Large intestine (tissue), 3 donors: ENCODE results near the gene TRIM27. TPM values are rescaled to one million over a fixed set of nuclear protein-coding genes. Genes with fewer than 3 reads are reported as not detected.
"Not testable (repeated sequence)": the region's sequence is repeated elsewhere in the genome, so short reads cannot be mapped to it uniquely, and the experiment has no call there.

ENCODE experiments used
- DNase-seq, 2 donors: peaks; one replicate each; pipeline versions ENCODE4 v3.0.0 to v3.0.0-alpha.2; 2013
- H3K27ac ChIP-seq: one replicate; pipeline ENCODE4 v1.5.1; 2013; ENCODE audit warnings: low read length
- H3K27me3 ChIP-seq: 2 replicates; pipeline ENCODE4 v1.6.1; 2013; ENCODE audit warnings: low read length; ENCODE audit not compliant: control insufficient read depth, insufficient read depth
- H3K36me3 ChIP-seq: 2 replicates; pipeline ENCODE4 v1.6.1; 2013; ENCODE audit warnings: low read length; ENCODE audit not compliant: control insufficient read depth, insufficient read depth
- H3K4me1 ChIP-seq: one replicate; pipeline ENCODE4 v1.6.1; 2013; ENCODE audit warnings: low read length; ENCODE audit not compliant: control insufficient read depth, insufficient read depth
- H3K4me3 ChIP-seq: one replicate; pipeline ENCODE4 v1.5.1; 2013; ENCODE audit warnings: low read length
- H3K9me3 ChIP-seq: one replicate; pipeline ENCODE4 v1.6.1; 2013; ENCODE audit warnings: mild to moderate bottlenecking, low read depth, low read length, moderate library complexity; ENCODE audit not compliant: control insufficient read depth
- WGBS: methylation state at CpG from one replicate; pipeline ENCODE4 v1.1.5; 2013; ENCODE audit warnings: low lambda C conversion rate; ENCODE audit not compliant: insufficient coverage; 5-methylcytosine and 5-hydroxymethylcytosine counted together
- polyA plus RNA-seq: library from polyadenylated mRNA; unstranded; fragments of 120-200 nt; gene quantifications from one replicate; pipeline ENCODE4 v1.2.1, GENCODE V29; 2013

The TRIM27 gene
- polyA plus RNA-seq, 1 donor, result 72.9 TPM

DNA sequence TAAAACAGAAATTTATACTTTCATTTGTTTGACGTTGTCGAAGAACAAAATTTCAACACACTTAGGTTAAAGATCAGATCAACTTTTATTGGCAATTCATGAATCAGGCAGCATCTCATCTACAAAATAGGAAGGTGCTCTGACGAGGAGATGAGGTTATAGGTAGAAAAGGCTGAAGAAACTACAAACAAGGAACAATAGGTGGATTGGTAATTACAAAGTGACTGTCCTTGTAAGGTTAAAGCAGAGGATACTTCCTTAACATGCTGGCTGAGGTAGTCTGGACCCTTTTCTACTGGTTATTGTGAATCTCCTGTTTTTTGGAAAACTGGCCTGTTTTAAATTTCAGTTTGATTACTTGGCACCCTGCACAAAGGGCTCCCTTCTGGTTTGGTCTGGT lies 32.5 kb upstream of the TRIM27 start:
- DNase-seq, result no peak
- WGBS, result 88% methylated on average over 2 of the region's 3 CpGs
- Histone ChIP-seq H3K9me3 (no peaks in the 10 kb centered on the region), H3K4me1 (no peaks in the 10 kb centered on the region), H3K36me3 (no peaks in the 10 kb centered on the region), H3K27me3 (peaks cover 10% of the 10 kb centered on the region), H3K27ac (no peak overlapping the region), H3K4me3 (no peak overlapping the region)

DNA sequence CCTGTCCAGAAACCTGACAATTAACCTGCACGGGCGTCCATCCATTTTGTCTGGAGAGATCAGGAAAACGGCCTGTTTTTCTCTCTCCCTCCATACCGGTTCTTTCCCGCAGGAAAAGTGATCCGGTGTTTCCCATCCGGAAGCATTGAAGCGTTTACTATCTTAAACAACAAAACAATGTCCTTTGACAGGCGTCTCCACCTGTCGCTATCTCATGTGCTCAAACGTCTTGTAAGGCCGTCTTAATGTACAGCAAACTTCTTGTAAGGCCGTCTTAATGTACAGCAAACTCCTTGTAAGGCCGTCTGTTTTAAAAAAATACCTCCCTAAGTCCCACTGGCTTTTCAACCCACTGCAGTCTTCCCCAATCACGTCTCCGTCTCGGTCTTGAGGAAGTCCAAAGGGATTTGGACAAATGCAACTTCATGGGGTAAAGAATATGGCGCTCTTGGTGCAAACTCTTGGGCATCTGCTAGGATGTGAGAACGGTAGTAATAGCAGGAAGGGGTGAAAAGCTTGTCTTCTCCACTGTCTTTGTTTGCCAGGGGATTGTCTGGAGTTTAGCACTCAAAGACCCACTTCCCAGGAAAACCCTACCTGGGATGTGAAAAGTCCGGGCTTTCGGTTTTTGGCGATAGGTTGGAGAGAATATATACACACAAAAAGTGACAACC lies 29.9 kb upstream of the TRIM27 start:
- H3K27me3 ChIP-seq, result peaks cover 10% of the 10 kb centered on the region
- no peaks in the 10 kb centered on the region for H3K36me3 ChIP-seq
- WGBS, result no CpG with 5 or more reads among the region's 22 CpGs
- H3K27ac ChIP-seq, result no peak overlapping the region
- peak in 1 of 2 donors; percentile 56 for DNase-seq
- no peaks in the 10 kb centered on the region for H3K9me3 ChIP-seq
- H3K4me3 ChIP-seq, result peak overlapping the region; percentile 48
- no peaks in the 10 kb centered on the region for H3K4me1 ChIP-seq

DNA sequence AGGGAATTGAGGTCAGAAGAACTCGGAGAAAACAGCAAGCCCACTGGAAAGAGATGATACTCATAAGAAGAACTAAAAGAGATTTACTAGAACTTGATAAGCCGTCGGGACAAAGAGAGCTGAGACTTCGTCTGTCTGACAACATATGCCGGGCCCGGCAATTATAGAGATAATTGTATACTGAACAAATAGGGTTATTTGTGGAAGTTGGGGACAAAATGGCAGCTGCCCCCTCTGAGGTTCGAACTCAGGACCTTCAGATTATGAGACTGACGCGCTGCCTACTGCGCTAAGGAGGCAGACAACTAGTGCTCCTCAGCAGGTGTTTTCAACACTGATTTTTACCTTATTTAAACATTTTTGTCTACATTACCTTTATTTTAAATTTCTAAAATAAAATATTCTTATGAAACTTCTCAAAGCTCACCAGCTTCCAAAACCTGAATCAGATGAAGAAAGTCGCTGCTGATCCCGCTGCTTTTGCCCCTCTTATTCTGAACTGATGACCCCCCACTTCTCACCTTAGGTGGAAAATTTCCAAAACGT lies 29.3 kb upstream of the TRIM27 start:
- peaks cover 10% of the 10 kb centered on the region for H3K27me3 ChIP-seq
- no peaks in the 10 kb centered on the region for H3K36me3 ChIP-seq
- WGBS, result 25% methylated on average over 4 of the region's 13 CpGs
- no peaks in the 10 kb centered on the region for H3K9me3 ChIP-seq
- DNase-seq, result peak; percentile 11 to 43
- H3K27ac ChIP-seq, result no peak overlapping the region
- peak overlapping the region; percentile 48 for H3K4me3 ChIP-seq
- H3K4me1 ChIP-seq, result no peaks in the 10 kb centered on the region

DNA sequence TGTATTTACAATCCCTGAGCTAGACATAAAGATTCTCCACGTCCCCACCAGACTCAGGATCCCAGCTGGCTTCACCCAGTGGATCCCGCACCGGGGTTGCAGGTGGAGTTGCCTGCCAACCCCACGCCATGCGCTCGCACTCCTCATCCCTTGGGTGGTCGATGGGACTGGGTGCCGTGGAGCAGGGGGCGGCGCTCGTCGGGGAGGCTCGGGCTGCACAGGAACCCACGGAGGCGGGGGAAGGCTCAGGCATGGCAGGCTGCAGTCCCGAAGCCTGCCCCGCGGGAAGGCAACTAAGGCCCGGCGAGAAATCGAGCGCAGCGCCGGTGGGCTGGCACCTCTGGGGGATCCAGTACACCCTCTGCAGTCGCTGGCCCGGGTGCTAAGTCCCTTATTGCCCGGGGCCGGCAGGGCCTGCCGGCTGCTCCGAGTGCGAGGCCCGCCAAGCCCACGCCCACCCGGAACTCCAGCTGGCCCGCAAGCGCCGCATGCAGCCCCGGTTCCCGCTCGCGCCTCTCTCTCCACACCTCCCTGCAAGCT lies 25.9 kb upstream of the TRIM27 start:
- no CpG with 5 or more reads among the region's 41 CpGs for WGBS
- H3K4me1 ChIP-seq, H3K4me3 ChIP-seq, H3K36me3 ChIP-seq, DNase-seq, H3K27me3 ChIP-seq, H3K27ac ChIP-seq, H3K9me3 ChIP-seq: not testable (repeated sequence)

DNA sequence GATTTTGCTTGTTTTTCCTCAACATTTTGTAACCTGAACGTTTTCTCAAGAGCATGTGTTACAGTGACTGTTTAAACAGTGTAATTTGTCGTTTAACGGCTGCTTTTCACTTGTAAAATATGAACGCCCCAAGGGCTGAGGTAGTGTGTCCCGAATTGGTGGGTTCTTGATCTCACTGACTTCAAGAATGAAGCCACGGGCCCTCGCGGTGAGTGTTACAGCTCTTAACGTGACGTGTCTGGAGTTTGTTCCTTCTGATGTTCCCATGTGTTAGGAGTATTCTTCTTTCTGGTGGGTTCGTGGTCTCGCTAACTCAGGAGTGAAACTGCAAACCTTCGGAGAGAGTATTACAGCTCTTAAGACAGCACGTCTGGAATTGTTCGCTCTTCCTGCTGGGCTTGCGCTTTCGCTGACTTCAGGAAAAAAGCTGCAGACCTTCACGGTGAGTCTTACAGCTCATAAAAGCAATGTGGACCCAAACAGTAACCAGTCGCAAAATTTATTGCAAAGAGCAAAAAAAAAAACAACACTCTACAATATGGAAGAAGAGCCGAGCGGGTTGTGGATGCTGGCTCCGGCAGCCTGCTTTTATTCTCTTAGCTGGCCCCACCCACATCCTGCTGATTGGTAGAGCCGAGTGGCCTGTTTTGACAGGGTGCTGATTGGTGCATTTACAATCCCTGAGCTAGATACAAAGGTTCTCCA lies 25.1 kb upstream of the TRIM27 start:
- Histone ChIP-seq H3K36me3 (no peaks in the 10 kb centered on the region), H3K4me3 (no peak overlapping the region), H3K27me3 (peaks cover 3% of the 10 kb centered on the region), H3K27ac (no peak overlapping the region), H3K9me3 (no peaks in the 10 kb centered on the region), H3K4me1 (no peaks in the 10 kb centered on the region)
- DNase-seq, result no peak
- 95% methylated on average over 6 of the region's 23 CpGs for WGBS

DNA sequence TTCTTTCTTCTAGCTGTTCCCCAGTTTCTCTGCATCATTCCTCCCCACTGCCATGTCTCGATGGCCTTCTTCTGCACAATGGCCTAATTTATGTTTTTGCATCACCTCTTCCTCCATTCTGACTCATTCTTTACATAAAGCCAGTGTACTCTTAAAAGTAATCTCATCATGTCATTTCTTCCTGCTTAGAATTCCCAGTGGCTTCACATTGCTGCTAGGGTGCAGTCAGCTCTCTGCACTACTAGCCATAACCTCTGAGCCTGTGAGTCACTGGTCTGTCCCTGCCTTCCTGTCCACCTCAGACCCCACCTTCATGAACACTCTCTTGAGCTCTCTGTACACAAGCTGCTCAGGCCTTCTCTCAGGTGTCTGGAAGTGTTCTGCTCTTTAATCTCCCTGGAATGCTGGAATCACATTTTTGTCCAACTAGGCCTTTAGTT lies 24.1 kb upstream of the TRIM27 start:
- no peak for DNase-seq
- no peaks in the 10 kb centered on the region for H3K9me3 ChIP-seq
- H3K4me1 ChIP-seq, result no peaks in the 10 kb centered on the region
- no peaks in the 10 kb centered on the region for H3K36me3 ChIP-seq
- 60% methylated on average over 1 of the region's 1 CpG for WGBS
- no peak overlapping the region for H3K27ac ChIP-seq
- H3K4me3 ChIP-seq, result no peak overlapping the region
- H3K27me3 ChIP-seq, result no peaks in the 10 kb centered on the region

DNA sequence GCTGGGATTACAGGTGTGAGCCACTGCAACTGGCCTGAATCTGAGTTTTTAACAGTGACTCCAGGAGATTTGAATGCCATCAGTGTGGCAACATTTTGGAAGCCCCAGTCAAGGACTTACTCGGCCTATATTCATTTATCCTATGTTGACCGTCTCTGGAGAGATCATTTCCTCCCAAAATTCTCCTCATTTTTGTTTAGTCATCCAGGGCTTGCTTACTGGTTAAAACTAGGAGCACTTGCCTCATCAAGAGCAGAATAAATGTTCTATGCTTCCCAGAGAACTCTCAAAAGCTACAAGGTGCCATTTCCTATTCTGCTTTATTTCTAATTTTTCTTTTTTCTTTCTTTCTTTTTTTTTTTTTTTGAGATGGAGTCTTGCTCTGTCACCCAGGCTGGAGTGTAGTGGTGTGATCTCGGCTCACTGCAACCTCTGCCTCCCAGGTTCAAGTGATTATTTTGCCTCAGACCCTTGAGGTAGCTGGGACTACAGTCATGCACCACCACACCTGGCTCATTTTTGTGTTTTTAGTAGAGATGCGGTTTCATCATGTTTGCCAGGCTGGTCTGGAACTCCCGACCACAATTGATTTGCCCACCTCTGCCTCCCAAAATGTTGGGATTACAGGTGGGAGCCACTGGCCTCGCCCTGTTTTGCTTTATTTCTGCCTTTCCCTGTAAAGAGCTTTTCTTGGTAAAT lies 23.4 kb upstream of the TRIM27 start:
- DNase-seq, result no peak
- Histone ChIP-seq H3K27ac (no peak overlapping the region), H3K4me3 (no peak overlapping the region), H3K27me3 (no peaks in the 10 kb centered on the region), H3K4me1 (peaks cover 1% of the 10 kb centered on the region), H3K36me3 (no peaks in the 10 kb centered on the region), H3K9me3 (no peaks in the 10 kb centered on the region)
- 86% methylated on average over 1 of the region's 6 CpGs for WGBS

DNA sequence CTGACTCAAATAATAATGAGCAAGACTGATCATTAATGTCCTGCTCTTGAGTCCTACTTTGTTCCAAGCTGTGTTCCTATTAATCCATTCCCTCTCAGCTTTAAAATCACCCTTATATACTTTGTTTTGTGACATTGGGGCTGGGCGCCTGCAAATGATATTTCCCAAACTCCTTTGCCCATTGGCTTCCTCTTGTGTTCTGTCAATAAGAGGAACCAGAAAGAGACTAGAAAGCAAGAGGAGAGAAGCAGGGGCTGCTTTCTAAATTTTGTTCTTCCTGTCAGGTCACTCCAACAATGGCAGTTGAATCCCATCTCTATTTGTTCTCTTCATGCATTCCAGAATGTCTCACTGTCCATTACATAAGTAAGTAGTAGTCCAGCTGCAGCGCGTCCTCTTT lies 21.6 kb upstream of the TRIM27 start:
- Histone ChIP-seq H3K27ac (no peak overlapping the region), H3K4me3 (no peak overlapping the region), H3K36me3 (no peaks in the 10 kb centered on the region), H3K4me1 (peaks cover 6% of the 10 kb centered on the region), H3K9me3 (no peaks in the 10 kb centered on the region), H3K27me3 (no peaks in the 10 kb centered on the region)
- 100% methylated on average over 1 of the region's 3 CpGs for WGBS
- no peak for DNase-seq

DNA sequence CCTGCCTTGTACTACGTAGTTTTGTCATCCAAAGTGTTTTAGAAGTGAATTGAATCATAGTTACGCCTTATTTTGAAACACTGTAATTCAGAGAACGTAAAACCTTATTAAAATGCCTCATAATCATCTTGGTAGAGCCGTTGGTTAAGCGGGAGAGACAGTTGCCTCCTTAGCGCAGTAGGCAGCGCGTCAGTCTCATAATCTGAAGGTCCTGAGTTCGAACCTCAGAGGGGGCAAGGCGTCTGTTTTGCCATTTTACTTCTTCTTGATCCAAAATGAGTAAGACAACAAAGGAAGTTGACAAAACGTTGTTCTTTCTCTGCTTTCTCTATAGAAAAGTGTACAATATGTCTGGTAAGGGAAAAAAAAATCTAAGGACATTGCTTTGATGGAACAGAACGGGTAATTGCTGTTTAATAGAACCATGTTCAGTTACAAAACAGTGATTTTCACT lies 20.7 kb upstream of the TRIM27 start:
- peak; percentile 64 to 80 for DNase-seq

More for the DNA sequence above, 20.7 kb upstream of the TRIM27 start:
- H3K27ac ChIP-seq, result peak overlapping the region; percentile 36
- H3K36me3 ChIP-seq, result no peaks in the 10 kb centered on the region
- peaks cover 6% of the 10 kb centered on the region for H3K4me1 ChIP-seq
- no peaks in the 10 kb centered on the region for H3K27me3 ChIP-seq
- H3K4me3 ChIP-seq, result peak overlapping the region; percentile 63
- 0% methylated on average over 1 of the region's 12 CpGs for WGBS
- H3K9me3 ChIP-seq, result no peaks in the 10 kb centered on the region
